Aorta (tissue), 5 donors: ENCODE results near the gene PDE5A. TPM values are rescaled to one million over a fixed set of nuclear protein-coding genes. Genes with fewer than 3 reads are reported as not detected.

ENCODE experiments used
- ATAC-seq: fragments of 200-7000 bp; cut with Tn5 transposase; one replicate; pipeline ENCODE4 v1.9.1; 2022; ENCODE audit warnings: moderate library complexity; ENCODE audit not compliant: low FRiP score
- DNase-seq, 2 donors: peaks; one replicate each; pipeline ENCODE4 v3.0.0-alpha.2; 2020
- H3K27ac ChIP-seq, 2 donors: one replicate each; pipeline ENCODE4 v1.5.1; 2013; ENCODE audit warnings: low read length in 2 of 2, mild to moderate bottlenecking in 2 of 2, moderate library complexity in 2 of 2, control low read depth in 1 of 2, inconsistent platforms in 1 of 2, low read depth in 1 of 2
- H3K27me3 ChIP-seq, 2 donors: one replicate each; pipeline ENCODE4 v1.6.1; 2013; ENCODE audit warnings: control low read depth in 1 of 2, low read length in 1 of 2, mild to moderate bottlenecking in 1 of 2, moderate library complexity in 1 of 2; ENCODE audit not compliant: insufficient read depth in 2 of 2, control insufficient read depth in 1 of 2
- H3K36me3 ChIP-seq, 2 donors: one replicate each; pipeline ENCODE4 v1.6.1; 2013; ENCODE audit warnings: control low read depth in 1 of 2, low read length in 1 of 2, mild to moderate bottlenecking in 1 of 2; ENCODE audit not compliant: insufficient read depth in 2 of 2, control insufficient read depth in 1 of 2
- H3K4me1 ChIP-seq, 2 donors: one replicate each; pipeline ENCODE4 v1.6.1; 2013; ENCODE audit warnings: low read length in 2 of 2, control low read depth in 1 of 2, mild to moderate bottlenecking in 1 of 2, moderate library complexity in 1 of 2; ENCODE audit not compliant: insufficient read depth in 2 of 2, control insufficient read depth in 1 of 2
- H3K4me3 ChIP-seq, 2 donors: one replicate each; pipeline ENCODE4 v1.5.1; 2013; ENCODE audit warnings: low read length in 2 of 2, control low read depth in 1 of 2, mild to moderate bottlenecking in 1 of 2
- H3K9me3 ChIP-seq: one replicate; pipeline ENCODE4 v1.6.1; 2013; ENCODE audit warnings: mild to moderate bottlenecking, low read length; ENCODE audit not compliant: control insufficient read depth
- WGBS, 2 donors: extraction: QIAGEN DNeasy Blood & Tissue Kit; methylation state at CpG; one replicate each; pipeline ENCODE4 v1.1.7; 2013; 5-methylcytosine and 5-hydroxymethylcytosine counted together
- intact Hi-C, 2 donors: fragments of 100-400 bp; cut with DNase I; formaldehyde crosslinking; loops; one replicate each; pipeline versions ENCODE4 v1.14.2 to v1.15.0; 2022
- long read RNA-seq, 2 donors: library from polyadenylated mRNA; unstranded; transcript quantifications; one replicate each; pipeline ENCODE4 v2.0.0, GENCODE V29; 2020 to 2021
- polyA plus RNA-seq, 2 donors: library from polyadenylated mRNA; stranded (reverse); fragments of 200-250 nt; gene quantifications; one replicate each; pipeline ENCODE4 v1.2.3, GENCODE V29; 2013
- total RNA-seq, 2 donors: library from RNA; stranded (reverse); fragmentation: NEBNext Ultra II Directional; extraction: Animal tissue kit (Norgen Biotek cat#: 25700); gene quantifications; one replicate each; pipeline ENCODE4 v1.2.1, GENCODE V29; 2021
- donor health status: healthy with polysubstance abuse.
- donor health status: Bipolar disorder and iron deficiency.
- donor health status: DM: no; HTN: no; CAD: no.
- donor health status: DM: no; HTN: no; CAD: no.
- donor health status: DM: yes; HTN: yes; CAD: no.

Gene PDE5A
- 100 to 1,000 TPM; 196 to 343 TPM for total RNA-seq
- 10 to 100 TPM; 24.9 to 74.7 TPM for polyA plus RNA-seq
- long read RNA-seq, donor 1, partial matches to known transcripts: 60 of 93 reads
- long read RNA-seq, donor 1, other reads (novel, unspliced or antisense): 31 of 93 reads
- long read RNA-seq, donor 2, full-length matches to known transcripts: 20 of 100 reads
- long read RNA-seq, donor 2, partial matches to known transcripts: 19 of 100 reads
- long read RNA-seq, donor 2, other reads (novel, unspliced or antisense): 61 of 100 reads

- H3K9me3 ChIP-seq: no peaks in the 10 kb centered on the region
- DNase-seq (peak; percentile 87 to 94), ATAC-seq (peak; percentile 89)
- peak within 1 kb of the TSS; percentile 63 to 67 for H3K4me3 ChIP-seq
- 0 to 1% methylated on average over 59 to 65 of the region's 65 CpGs for WGBS, 2 donors
- peak within 1 kb of the TSS; percentile 89 to 96 for H3K27ac ChIP-seq
- H3K36me3 ChIP-seq: no peaks in the 10 kb centered on the region
- H3K27me3 ChIP-seq: no peaks in the 10 kb centered on the region
- intact Hi-C loops: loop anchor here (1.0 to 10.0 kb wide), 10 partner anchors 71 to 421 kb away; no protein-coding TSS in a partner anchor
- H3K4me1 ChIP-seq: no peaks in the 10 kb centered on the region
Measured at GRCh38 chr4:119628281-119629141, at the start of gene PDE5A. TSS of gene PDE5A (minus strand) at chr4:119628804. CDS start at chr4:119628671, 133 bp downstream.

- DNase-seq (no peak), ATAC-seq (no peak)
- Histone ChIP-seq H3K4me1 (peaks cover 0 to 2% of the 10 kb centered on the region in 2 donors), H3K4me3 (no peak overlapping the region), H3K27me3 (no peaks in the 10 kb centered on the region), H3K36me3 (no peaks in the 10 kb centered on the region), H3K27ac (no peak overlapping the region), H3K9me3 (no peaks in the 10 kb centered on the region)
- 98% methylated on average over 3 of the region's 3 CpGs for WGBS, 2 donors
- intact Hi-C loops: no loop called here
Measured at GRCh38 chr4:119676101-119676500, 47.5 kb upstream of the PDE5A start.

- WGBS, 2 donors: 92 to 94% methylated on average over 2 of the region's 2 CpGs
Measured at GRCh38 chr4:119675391-119675790, 46.8 kb upstream of the PDE5A start.

GRCh38 chr4:119672938-119673337 is 44.3 kb upstream of the PDE5A start:
- Histone ChIP-seq H3K27me3 (no peaks in the 10 kb centered on the region), H3K4me3 (no peak overlapping the region), H3K9me3 (no peaks in the 10 kb centered on the region), H3K27ac (no peak overlapping the region), H3K4me1 (no peaks in the 10 kb centered on the region), H3K36me3 (no peaks in the 10 kb centered on the region)
- 87 to 94% methylated on average over 1 of the region's 1 CpG for WGBS, 2 donors
- DNase-seq: no peak
- no peak for ATAC-seq
- intact Hi-C loops: no loop called here

More at GRCh38 chr4:119675391-119675790, 46.8 kb upstream of the PDE5A start:
- DNase-seq (no peak), ATAC-seq (no peak)
- intact Hi-C loops: no loop called here
- no peaks in the 10 kb centered on the region for H3K9me3 ChIP-seq
- H3K36me3 ChIP-seq: no peaks in the 10 kb centered on the region
- H3K27ac ChIP-seq: no peak overlapping the region
- H3K4me1 ChIP-seq: peaks cover 0 to 2% of the 10 kb centered on the region in 2 donors
- no peak overlapping the region for H3K4me3 ChIP-seq
- H3K27me3 ChIP-seq: no peaks in the 10 kb centered on the region

- intact Hi-C loops: no loop called here
- H3K4me1 ChIP-seq: no peaks in the 10 kb centered on the region
Measured at GRCh38 chr4:119672086-119672485, 43.5 kb upstream of the PDE5A start.

GRCh38 chr4:119671205-119671604 is 42.6 kb upstream of the PDE5A start:
- no peaks in the 10 kb centered on the region for H3K9me3 ChIP-seq
- no peak for ATAC-seq
- H3K4me1 ChIP-seq: no peaks in the 10 kb centered on the region
- no peaks in the 10 kb centered on the region for H3K27me3 ChIP-seq
- intact Hi-C loops: no loop called here
- no peak for DNase-seq
- no peak overlapping the region for H3K4me3 ChIP-seq
- no peak overlapping the region for H3K27ac ChIP-seq
- no peaks in the 10 kb centered on the region for H3K36me3 ChIP-seq

More at GRCh38 chr4:119672086-119672485, 43.5 kb upstream of the PDE5A start:
- 75 to 100% methylated on average over 2 of the region's 2 CpGs for WGBS, 2 donors
- no peak for ATAC-seq
- Histone ChIP-seq H3K27ac (no peak overlapping the region), H3K27me3 (no peaks in the 10 kb centered on the region), H3K4me3 (no peak overlapping the region), H3K36me3 (no peaks in the 10 kb centered on the region), H3K9me3 (no peaks in the 10 kb centered on the region)
- no peak for DNase-seq

GRCh38 chr4:119667802-119668201 is 39.2 kb upstream of the PDE5A start:
- Histone ChIP-seq H3K4me3 (no peak overlapping the region), H3K9me3 (no peaks in the 10 kb centered on the region), H3K27ac (no peak overlapping the region), H3K27me3 (no peaks in the 10 kb centered on the region), H3K36me3 (no peaks in the 10 kb centered on the region), H3K4me1 (no peaks in the 10 kb centered on the region)
- intact Hi-C loops: no loop called here
- DNase-seq (no peak), ATAC-seq (no peak)
- 94% methylated on average over 3 of the region's 3 CpGs for WGBS, 2 donors

- Histone ChIP-seq H3K27me3 (no peaks in the 10 kb centered on the region), H3K36me3 (no peaks in the 10 kb centered on the region), H3K27ac (no peak overlapping the region), H3K4me3 (no peak overlapping the region), H3K9me3 (no peaks in the 10 kb centered on the region), H3K4me1 (no peaks in the 10 kb centered on the region)
- 11 to 29% methylated on average over 1 of the region's 1 CpG for WGBS, 2 donors
- intact Hi-C loops: no loop called here
- DNase-seq (no peak), ATAC-seq (no peak)
Measured at GRCh38 chr4:119666653-119667091, 38.1 kb upstream of the PDE5A start.
